HG02852 (cell line): ENCODE measurements around the gene FARP1.

ENCODE experiments used
- ATAC-seq: cut with Tn5 transposase; IDR thresholded peaks from one replicate; pipeline ENCODE4 v1.9.1; 2021; ENCODE audit warnings: mild to moderate bottlenecking, moderate library complexity; ENCODE audit not compliant: unreplicated experiment

Gene FARP1

GRCh38 chr13:98142380-98143156 is at the start of gene FARP1:
Gene FARP1 (plus strand): TSS chr13:98143094. CDS start chr13:98213243, 70,149 bp downstream.
- ATAC-seq, result peak; percentile 69

GRCh38 chr13:98094678-98095266 is 48.1 kb upstream of the FARP1 start:
- ATAC-seq, result no peak

- no peak for ATAC-seq
Observed at GRCh38 chr13:98096059-98096458, 46.8 kb upstream of the FARP1 start.

DNA sequence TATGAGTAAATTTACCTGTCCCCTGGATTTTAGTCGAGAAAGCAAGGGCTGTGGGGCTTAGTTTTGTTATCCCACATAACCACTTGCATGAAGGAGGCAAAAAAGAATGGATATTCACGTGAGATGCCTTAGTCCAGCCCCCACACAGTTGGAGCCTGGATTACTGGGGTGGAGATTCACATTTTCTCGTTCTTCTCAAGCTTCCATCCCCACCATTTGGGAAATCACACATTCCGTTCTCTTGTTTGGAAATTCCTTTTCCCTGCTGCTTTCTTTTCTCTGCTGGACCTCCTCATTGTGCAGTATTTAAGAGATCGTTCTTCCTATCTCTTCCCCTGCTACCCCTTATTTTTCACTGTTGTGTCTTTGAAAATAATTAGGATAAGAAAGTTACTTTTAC is 45.1 kb upstream of the FARP1 start:
- ATAC-seq, result no peak

DNA sequence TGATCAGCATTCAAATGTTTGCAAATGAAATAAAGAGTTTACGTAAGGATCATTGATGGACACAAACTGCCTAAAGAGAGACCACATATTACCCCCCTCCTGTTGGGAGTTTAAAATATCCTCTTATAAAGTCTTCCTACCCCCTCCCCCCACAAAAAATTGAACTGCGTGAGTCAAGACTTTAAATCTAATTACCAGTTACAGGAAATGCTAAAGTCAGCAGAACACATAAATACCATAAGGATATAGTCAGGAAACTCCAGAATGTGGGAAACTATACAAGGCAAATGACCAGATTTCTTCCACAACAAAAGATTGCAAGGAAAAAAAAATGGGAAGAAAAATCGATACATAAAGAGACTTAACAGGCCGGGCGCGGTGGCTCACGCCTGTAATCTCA is 44.4 kb upstream of the FARP1 start:
- ATAC-seq, result no peak

GRCh38 chr13:98099627-98100026 is 43.3 kb upstream of the FARP1 start:
- ATAC-seq, result no peak

DNA sequence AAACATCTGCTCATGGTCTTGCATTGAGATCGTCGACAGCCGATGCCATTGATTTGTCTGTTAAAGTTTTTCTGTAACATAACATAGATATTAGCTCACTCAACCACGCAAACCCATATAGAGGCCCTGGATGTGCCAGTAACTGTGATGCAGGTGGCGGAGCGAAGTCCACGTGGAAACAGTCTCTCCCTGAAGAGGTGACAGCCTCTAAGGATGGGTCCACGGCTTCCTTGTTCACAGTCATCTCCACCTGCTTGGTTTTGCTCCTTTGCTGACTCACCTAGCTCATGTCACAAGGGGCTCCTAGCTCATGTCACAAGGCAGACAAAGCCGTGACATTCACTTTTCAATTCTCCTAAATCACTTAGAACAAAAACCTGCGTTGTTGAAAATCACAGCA is 42.4 kb upstream of the FARP1 start:
- no peak for ATAC-seq

- no peak for ATAC-seq
Observed at GRCh38 chr13:98103531-98103930, 39.4 kb upstream of the FARP1 start.

DNA sequence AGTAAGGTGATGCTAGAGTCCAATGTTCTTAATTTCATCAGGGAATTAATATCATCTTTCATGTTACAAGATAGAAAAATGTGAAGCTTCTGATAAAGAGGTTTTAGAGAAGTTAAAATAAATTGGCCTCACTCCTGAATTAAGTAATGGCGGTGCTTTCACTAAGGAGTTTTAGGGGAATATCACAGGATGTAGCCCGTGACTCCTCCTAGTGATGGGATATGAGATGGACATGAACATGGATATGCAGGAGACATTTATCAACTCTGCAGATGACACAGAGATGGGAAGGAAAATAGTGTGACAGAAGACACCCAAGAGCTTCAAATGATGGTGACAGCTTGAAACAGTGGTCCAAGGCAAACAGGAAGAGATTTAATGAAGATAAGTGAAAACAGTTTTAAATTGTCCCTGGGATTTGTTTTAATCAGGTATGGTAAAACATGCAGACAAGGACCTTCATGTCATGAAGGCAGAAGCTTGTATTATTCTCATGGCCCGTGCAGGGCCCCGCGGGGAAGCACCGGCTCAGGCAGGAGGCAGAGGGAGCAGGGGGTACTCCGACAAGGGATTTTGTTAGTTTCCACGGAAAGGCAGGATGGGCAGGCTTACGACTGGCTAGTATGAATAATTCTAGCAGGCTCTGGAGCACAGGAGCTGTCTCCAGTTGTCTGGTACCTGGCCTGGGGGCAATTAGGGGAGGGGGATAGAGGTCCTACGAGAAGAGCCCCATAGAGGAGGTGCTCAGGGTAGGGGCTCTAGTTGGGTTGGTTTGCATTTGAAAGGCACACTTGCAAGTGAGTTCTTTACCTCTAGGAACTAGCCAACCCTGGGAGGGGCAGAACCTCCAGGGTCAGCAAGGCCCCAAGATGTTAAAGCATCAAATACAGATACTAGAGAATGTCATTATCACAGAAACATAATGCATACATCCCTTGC is 38.7 kb upstream of the FARP1 start:
- no peak for ATAC-seq

GRCh38 chr13:98105929-98106336 is 37.0 kb upstream of the FARP1 start:
- no peak for ATAC-seq

DNA sequence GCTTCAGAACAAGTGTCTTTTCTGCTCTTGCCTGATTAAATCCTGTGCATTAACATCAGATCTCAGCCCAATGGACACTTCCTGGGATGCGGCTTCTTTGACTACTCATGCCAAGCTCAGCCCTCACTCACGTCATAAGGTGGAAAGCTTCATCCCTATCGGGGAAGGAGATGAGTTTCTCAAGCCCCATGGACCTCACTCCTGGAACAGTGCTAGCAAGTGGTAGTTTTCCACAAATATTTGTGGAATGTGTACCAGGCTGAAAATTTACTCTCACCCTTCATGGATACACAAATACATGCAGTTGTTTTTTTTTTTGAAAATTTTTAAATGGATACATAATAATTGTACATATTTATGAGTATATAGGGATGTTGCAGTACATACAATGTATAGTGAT is 34.6 kb upstream of the FARP1 start:
- ATAC-seq, result no peak

DNA sequence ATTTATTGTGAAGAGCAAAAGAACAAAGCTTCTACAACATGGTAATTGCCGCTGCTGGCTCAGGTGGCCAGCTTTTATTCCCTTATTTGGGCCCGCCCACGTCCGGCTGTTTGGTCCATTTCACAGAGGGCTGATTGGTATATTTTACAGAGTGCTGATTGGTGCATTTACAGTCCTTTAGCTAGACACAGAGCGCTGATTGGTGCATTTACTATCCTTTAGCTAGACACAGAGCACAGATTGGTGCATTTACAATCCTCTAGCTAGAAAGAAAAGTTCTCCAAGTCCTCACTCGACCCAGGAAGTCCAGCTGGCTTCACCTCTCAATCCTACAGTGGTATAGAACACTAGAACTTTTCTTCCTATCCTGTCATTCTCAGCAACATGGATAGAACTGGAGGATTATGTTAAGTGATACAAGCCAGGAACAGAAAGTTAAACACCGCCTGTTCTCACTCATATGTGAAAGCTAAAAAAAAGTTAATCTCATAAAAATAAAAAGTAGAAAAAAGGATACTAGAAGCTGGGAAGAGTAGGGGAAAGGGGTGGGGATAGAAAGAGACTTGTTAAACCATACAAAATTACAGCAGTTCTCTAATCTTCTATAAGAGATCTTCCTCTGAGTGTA is 33.6 kb upstream of the FARP1 start:
- no peak for ATAC-seq

DNA sequence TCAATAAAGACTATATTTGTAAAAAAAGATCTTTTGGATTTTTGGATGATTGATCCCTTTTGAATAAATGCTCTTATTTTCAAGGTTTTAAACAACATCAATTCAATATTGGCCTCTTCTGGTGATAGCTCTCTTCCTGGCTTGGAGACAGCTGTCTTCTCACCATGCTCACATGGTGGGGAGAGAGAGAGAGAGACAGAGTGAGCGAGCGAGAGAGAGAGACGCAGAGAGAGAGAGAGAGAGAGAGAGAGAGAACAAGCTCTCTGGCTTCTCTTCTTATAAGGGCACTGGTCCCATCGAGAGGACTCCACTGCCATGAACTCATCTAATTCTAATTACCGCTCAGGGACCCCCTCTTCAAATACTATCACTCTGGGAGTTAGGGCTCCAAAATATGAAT is 32.1 kb upstream of the FARP1 start:
- ATAC-seq, result no peak

GRCh38 chr13:98111168-98112098 is 31.5 kb upstream of the FARP1 start:
- ATAC-seq, result no peak

- no peak for ATAC-seq
Observed at GRCh38 chr13:98112456-98112855, 30.4 kb upstream of the FARP1 start.

DNA sequence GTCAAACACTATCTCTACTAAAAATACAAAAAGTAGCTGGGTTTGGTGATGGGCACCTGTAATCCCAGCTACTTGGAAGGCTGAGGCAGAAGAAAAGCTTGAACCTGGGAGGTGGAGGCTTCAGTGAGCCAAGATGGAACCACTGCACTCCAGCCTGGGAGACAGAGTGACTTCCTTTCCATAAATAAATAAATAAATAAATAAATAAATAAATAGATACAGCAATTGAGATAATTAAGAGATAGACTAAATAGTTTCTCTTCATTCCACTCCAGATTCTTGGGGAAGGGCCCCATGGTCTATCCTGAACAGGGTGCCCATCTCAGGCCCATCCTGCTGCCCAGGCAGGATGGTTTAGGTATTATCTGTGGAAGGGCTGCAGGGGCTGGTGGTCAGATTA is 24.0 kb upstream of the FARP1 start:
- no peak for ATAC-seq

DNA sequence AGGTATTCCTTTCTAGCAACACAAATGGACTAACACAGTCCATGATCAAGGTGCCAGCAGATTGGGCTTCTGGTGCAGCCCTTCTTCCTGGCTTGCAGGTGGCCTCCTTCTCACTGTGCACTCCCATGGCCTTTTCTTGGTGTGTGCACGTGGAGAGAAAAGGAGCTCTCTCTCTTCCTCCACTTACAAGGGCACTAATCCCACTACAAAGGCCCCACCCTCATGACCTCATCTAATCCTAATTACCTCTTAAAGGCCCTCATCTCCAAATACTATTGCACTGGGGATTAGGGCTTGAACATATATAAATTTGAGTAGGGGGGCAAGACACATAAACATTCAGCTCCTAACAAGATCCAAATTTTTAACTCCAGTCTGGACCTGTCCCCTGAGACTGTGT is 19.7 kb upstream of the FARP1 start:
- ATAC-seq, result no peak

- no peak for ATAC-seq
Observed at GRCh38 chr13:98129059-98129746, 13.7 kb upstream of the FARP1 start.

DNA sequence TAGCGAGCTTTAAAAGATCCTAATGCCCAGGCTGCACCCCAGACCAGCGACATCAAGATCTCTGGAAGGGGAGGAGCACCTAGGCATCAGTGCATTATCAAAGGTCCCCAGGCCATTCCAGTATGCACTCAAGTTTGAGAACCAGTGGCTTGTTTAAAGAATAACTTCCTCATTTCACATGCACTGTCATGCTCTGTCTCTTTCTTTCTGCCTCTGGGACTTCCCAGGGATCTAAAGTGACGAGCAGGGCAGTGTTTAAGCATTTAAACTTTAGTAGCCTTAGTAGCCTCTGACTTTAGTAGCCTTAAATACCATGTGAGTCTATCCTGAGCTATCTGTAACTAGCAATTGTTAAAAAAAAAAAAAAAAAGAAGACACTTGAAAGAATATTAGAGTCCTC is 8.9 kb upstream of the FARP1 start:
- ATAC-seq, result peak; percentile 96
